Ascending aorta (tissue), 2 donors: ENCODE data around the gene AK8. TPM values are rescaled to one million over a fixed set of nuclear protein-coding genes. Genes with fewer than 3 reads are reported as not detected.

Experiments used
- DNase-seq, 2 donors: peaks; one replicate each; pipeline ENCODE4 v3.0.0-alpha.2; 2019; ENCODE audit warnings: low spot score in 2 of 2
- H3K27ac ChIP-seq, 2 donors: fragments of 200-600 bp; sonication (generic); one replicate each; pipeline ENCODE4 v1.5.1; 2016 to 2017; ENCODE audit warnings: mild to moderate bottlenecking in 1 of 2
- H3K27me3 ChIP-seq: fragments of 200-600 bp; sonication (generic); one replicate; pipeline ENCODE4 v1.5.1; 2017
- H3K36me3 ChIP-seq, 2 donors: fragments of 200-600 bp; sonication (generic); one replicate each; pipeline ENCODE4 v1.5.1; 2016
- H3K4me1 ChIP-seq, 2 donors: fragments of 200-600 bp; sonication (generic); one replicate each; pipeline ENCODE4 v1.5.1; 2016 to 2017; ENCODE audit warnings: mild to moderate bottlenecking in 1 of 2
- H3K4me3 ChIP-seq, 2 donors: fragments of 200-600 bp; sonication (generic); one replicate each; pipeline ENCODE4 v1.5.1; 2016 to 2017; ENCODE audit warnings: mild to moderate bottlenecking in 1 of 2
- H3K9me3 ChIP-seq, 2 donors: fragments of 200-600 bp; sonication (generic); one replicate each; pipeline ENCODE4 v1.5.1; 2016
- intact Hi-C: fragments of 100-400 bp; cut with DNase I; formaldehyde crosslinking; loops from one replicate; pipeline ENCODE4 v1.15.1; 2023
- total RNA-seq: library from RNA; depleted of rRNA; stranded (reverse); fragments of >200 nt; gene quantifications from one replicate; pipeline ENCODE4 v1.1.0, GENCODE V29; 2016
- TF ChIP-seq, protein P1 (sequence below), 3 experiments: fragments of 200-600 bp in 2 of 3; fragments of 450-650 bp in 1 of 3; sonication (generic) in 2 of 3; IDR thresholded peaks; one replicate each; pipeline ENCODE4 v1.5.1; 2016 to 2019; ENCODE audit warnings: antibody characterized with exemption in 3 of 3, mild to moderate bottlenecking in 1 of 3, moderate library complexity in 1 of 3

Gene AK8
- total RNA-seq, 1 donor from 2014 or later, result not detected

- no peaks in the 10 kb centered on the region for H3K9me3 ChIP-seq
- intact Hi-C loops, result no loop called here
- no peak for DNase-seq
- no peaks in the 10 kb centered on the region for H3K27me3 ChIP-seq
- no peaks in the 10 kb centered on the region for H3K36me3 ChIP-seq
- H3K4me3 ChIP-seq, result no peak overlapping the region
- TF ChIP-seq, protein P1, sequence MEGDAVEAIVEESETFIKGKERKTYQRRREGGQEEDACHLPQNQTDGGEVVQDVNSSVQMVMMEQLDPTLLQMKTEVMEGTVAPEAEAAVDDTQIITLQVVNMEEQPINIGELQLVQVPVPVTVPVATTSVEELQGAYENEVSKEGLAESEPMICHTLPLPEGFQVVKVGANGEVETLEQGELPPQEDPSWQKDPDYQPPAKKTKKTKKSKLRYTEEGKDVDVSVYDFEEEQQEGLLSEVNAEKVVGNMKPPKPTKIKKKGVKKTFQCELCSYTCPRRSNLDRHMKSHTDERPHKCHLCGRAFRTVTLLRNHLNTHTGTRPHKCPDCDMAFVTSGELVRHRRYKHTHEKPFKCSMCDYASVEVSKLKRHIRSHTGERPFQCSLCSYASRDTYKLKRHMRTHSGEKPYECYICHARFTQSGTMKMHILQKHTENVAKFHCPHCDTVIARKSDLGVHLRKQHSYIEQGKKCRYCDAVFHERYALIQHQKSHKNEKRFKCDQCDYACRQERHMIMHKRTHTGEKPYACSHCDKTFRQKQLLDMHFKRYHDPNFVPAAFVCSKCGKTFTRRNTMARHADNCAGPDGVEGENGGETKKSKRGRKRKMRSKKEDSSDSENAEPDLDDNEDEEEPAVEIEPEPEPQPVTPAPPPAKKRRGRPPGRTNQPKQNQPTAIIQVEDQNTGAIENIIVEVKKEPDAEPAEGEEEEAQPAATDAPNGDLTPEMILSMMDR (IDR thresholded peaks at IDR 0.05), result no peak
- no peak overlapping the region for H3K27ac ChIP-seq
- H3K4me1 ChIP-seq, result no peaks in the 10 kb centered on the region
Observed at GRCh38 chr9:132753593-132753880, 124.5 kb downstream of the AK8 start.

DNA sequence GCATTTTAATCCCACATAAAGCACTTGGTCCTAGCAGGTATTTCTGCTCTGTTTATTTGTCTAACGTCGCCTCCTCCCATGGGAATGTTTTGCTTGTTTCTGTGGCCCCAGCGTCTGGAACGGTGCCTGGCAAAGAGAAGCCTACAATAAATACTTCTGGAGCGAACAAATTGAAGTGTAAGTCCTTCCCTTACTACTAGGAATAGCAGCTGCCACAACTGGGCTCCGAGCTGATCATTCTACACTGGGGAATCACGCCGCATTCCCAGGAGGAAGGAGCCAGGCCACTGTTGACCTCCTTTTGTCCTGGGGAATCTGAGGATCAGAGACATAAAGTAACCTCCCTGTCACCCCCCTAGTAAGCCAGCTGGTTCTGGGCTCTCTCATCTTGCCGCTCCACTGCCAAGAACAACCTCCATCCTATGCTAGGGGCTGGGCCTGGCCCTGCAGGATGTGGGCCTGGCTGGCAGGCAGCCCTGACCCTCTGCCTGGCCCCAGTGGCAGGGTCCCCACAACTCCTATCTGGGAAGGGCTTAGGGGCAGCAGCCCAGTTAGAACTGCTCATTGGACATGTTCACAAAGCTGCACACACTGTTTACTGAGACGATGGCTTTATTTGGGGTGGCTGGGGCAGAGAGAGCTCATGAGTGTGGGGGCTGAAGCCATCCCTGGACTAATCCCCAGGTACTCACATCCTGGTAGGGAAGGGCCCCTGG, 125.0 kb downstream of the AK8 start:
- H3K4me3 ChIP-seq, result no peak overlapping the region
- no peak for DNase-seq
- intact Hi-C loops, result no loop called here

DNA sequence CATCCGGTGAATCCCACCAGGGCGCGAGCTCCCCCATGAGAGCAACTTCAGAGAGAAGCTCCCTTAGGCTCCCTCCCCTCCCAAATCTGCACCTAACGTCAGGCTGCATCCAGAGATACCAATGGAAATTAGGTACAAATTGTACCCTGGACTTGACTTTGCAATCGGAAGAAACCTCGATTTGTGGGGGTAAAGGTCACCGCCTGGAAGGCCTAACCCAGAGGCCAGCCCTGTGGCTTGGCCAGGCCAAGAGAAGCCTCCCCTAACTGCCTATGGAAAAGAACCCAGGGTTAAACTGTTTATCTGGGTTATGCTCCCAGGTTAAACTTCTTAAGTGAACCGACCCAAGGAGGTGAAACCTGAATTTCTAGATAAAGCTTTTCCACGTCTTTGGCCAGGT, 127.4 kb downstream of the AK8 start:
- Histone ChIP-seq H3K4me1 (no peaks in the 10 kb centered on the region), H3K27me3 (no peaks in the 10 kb centered on the region), H3K4me3 (no peak overlapping the region), H3K9me3 (no peaks in the 10 kb centered on the region), H3K36me3 (no peaks in the 10 kb centered on the region), H3K27ac (no peak overlapping the region)
- TF ChIP-seq, protein P1 (IDR thresholded peaks at IDR 0.05), result no peak
- DNase-seq, result no peak
- intact Hi-C loops, result no loop called here

More for the DNA sequence above, 125.0 kb downstream of the AK8 start:
- Histone ChIP-seq H3K36me3 (no peaks in the 10 kb centered on the region), H3K27me3 (no peaks in the 10 kb centered on the region), H3K4me1 (no peaks in the 10 kb centered on the region), H3K9me3 (no peaks in the 10 kb centered on the region), H3K27ac (no peak overlapping the region)
- TF ChIP-seq, protein P1 (IDR thresholded peaks at IDR 0.05), result no peak

DNA sequence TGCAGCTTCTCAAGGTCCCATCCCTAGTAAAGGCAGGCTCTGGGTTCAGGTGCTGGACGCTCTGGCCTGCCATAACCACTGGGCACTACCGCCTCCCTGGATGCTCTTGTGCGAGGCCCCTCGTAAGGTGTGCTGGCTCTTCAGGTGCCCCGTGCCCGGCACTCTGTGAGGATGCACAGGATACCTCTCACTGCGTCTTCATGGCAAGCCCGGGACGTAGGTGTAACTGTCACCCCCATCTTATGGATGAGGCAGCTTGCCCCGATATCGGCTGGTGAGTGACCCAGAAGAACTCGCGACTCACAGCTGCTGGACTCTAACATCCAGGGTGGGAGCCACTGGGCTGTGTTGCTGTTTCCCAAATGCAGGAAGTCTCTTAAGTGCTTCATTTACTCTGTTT, 128.8 kb downstream of the AK8 start:
- H3K9me3 ChIP-seq, result no peaks in the 10 kb centered on the region
- H3K4me3 ChIP-seq, result no peak overlapping the region
- intact Hi-C loops, result no loop called here
- H3K4me1 ChIP-seq, result no peaks in the 10 kb centered on the region
- H3K36me3 ChIP-seq, result no peaks in the 10 kb centered on the region
- TF ChIP-seq, protein P1 (IDR thresholded peaks at IDR 0.05), result no peak
- no peak overlapping the region for H3K27ac ChIP-seq
- H3K27me3 ChIP-seq, result no peaks in the 10 kb centered on the region
- no peak for DNase-seq

GRCh38 chr9:132748450-132748849, 129.6 kb downstream of the AK8 start:
- H3K27me3 ChIP-seq, result no peaks in the 10 kb centered on the region
- no peak for DNase-seq
- TF ChIP-seq, protein P1 (IDR thresholded peaks at IDR 0.05), result no peak
- no peak overlapping the region for H3K4me3 ChIP-seq
- no peaks in the 10 kb centered on the region for H3K4me1 ChIP-seq
- no peaks in the 10 kb centered on the region for H3K9me3 ChIP-seq
- intact Hi-C loops, result no loop called here
- no peak overlapping the region for H3K27ac ChIP-seq
- no peaks in the 10 kb centered on the region for H3K36me3 ChIP-seq
